Left kidney (tissue), 2 donors: ENCODE data around the gene CCL26. TPM values are rescaled to one million over a fixed set of nuclear protein-coding genes. Genes with fewer than 3 reads are reported as not detected.
"Not testable (repeated sequence)": the region's sequence is repeated elsewhere in the genome, so short reads cannot be mapped to it uniquely, and the experiment has no call there.

Source experiments
- DNase-seq: peaks from one replicate; pipeline ENCODE4 v3.0.0-alpha.2; 2013
- polyA plus RNA-seq: library from polyadenylated mRNA; unstranded; fragments of 120-200 nt; gene quantifications from one replicate; pipeline ENCODE4 v1.2.1, GENCODE V29; 2013; ENCODE audit not compliant: insufficient read length

The CCL26 gene
- polyA plus RNA-seq, 1 donor, result not detected

GRCh38 chr7:75738975-75739795, 32.8 kb downstream of the CCL26 start:
- peak; percentile 98 for DNase-seq

- no peak for DNase-seq
These were observed 33.4 kb downstream of the CCL26 start, which contains the start of gene HIP1 for GRCh38 chr7:75738604-75738974. HIP1 (minus strand) TSS chr7:75738941; CDS start chr7:75738920, 21 bp downstream.

- DNase-seq, result no peak
These were observed 34.0 kb downstream of the CCL26 start for GRCh38 chr7:75737856-75738603.

- no peak for DNase-seq
These were observed 36.2 kb downstream of the CCL26 start for GRCh38 chr7:75735581-75736350.

GRCh38 chr7:75734586-75735458, 37.2 kb downstream of the CCL26 start:
- DNase-seq, result peak; percentile 57

- no peak for DNase-seq
These were observed 39.0 kb downstream of the CCL26 start for GRCh38 chr7:75732764-75733630.

GRCh38 chr7:75732016-75732521, 39.9 kb downstream of the CCL26 start:
- DNase-seq, result no peak

GRCh38 chr7:75729851-75730274, 42.1 kb downstream of the CCL26 start:
- no peak for DNase-seq

GRCh38 chr7:75727881-75728593, 44.0 kb downstream of the CCL26 start:
- no peak for DNase-seq

GRCh38 chr7:75727351-75727750, 44.7 kb downstream of the CCL26 start:
- DNase-seq, result not testable (repeated sequence)

- DNase-seq, result no peak
These were observed 46.7 kb downstream of the CCL26 start for GRCh38 chr7:75725306-75725705.

GRCh38 chr7:75723444-75723843, 48.6 kb downstream of the CCL26 start:
- DNase-seq, result no peak

- no peak for DNase-seq
These were observed 49.6 kb downstream of the CCL26 start for GRCh38 chr7:75722373-75722772.

- not testable (repeated sequence) for DNase-seq
These were observed 50.1 kb downstream of the CCL26 start for GRCh38 chr7:75721922-75722321.

- no peak for DNase-seq
These were observed 50.6 kb downstream of the CCL26 start for GRCh38 chr7:75721426-75721825.

- no peak for DNase-seq
These were observed 52.4 kb downstream of the CCL26 start for GRCh38 chr7:75719626-75720025.
